ENCODE results near the gene FN3K. TPM values are rescaled to one million over a fixed set of nuclear protein-coding genes. Genes with fewer than 3 reads are reported as not detected.

FN3K gene
- total and polyA plus RNA-seq, 2 of the 8 experiments (the other 6 are each of a cell fraction or from before 2014, with no cell fraction given) = 0.88 to 14.2 TPM

DNA sequence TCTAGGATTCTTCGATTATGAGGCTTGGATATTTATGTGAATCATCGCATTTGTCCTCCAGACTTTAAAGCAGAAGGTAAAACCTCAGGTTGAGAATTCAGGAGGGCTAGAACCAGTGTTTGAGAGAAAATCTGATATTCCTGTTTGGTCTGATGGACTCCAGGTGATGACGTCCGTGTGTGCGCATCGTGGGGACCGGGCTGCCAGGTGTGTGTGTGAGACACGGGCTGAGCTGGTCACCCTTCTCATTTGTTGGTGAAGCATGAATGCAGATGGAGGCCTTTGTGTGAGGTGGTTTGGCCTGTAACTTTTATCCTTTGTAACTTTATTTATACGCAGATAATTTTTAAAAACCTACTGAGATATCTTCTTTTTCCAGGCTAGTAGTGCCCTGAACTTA is 61.6 kb downstream of the FN3K start (continued):
- no peak for TF ChIP-seq CHD2 (IDR thresholded peaks at IDR 0.05; ENCODE audit: low read length)
- TF ChIP-seq SP4 (IDR thresholded peaks at IDR 0.05; ENCODE audit: low read length) = no peak
- no peak for TF ChIP-seq MAFK (IDR thresholded peaks at IDR 0.05; ENCODE audit: low read depth, low read length)
- TF ChIP-seq BACH1 (IDR thresholded peaks at IDR 0.05; ENCODE audit: low read length) = no peak
- TF ChIP-seq POLR2A (IDR thresholded peaks at IDR 0.05; ENCODE audit: control extremely low read depth in 1 of 2, low read depth in 2 of 2, low read length in 2 of 2) = no peak
- no peak for TF ChIP-seq SIX5 (IDR thresholded peaks at IDR 0.05; ENCODE audit: low read depth, low read length)

All from H1 (cell line).